HEK293 (cell line): ENCODE measurements around the gene SDC1.
"Not testable (repeated sequence)": the region's sequence is repeated elsewhere in the genome, so short reads cannot be mapped to it uniquely, and the experiment has no call there.

ENCODE experiments used
- CTCF ChIA-PET: fragments of 350-600 bp; formaldehyde crosslinking; extraction: SDS; loops from one replicate; lab custom pipeline; 2021; ENCODE audit warnings: antibody characterized with exemption; lab: Yijun Ruan, JAX
- POLR2A ChIA-PET: fragments of 300-600 bp; formaldehyde crosslinking; extraction: SDS; loops from one replicate; lab custom pipeline; 2020; ENCODE audit warnings: antibody characterized with exemption, inconsistent platforms; lab: Yijun Ruan, JAX
- H3K27ac ChIP-seq: fragments of 200-500 bp; sonication (Bioruptor generic); 2 replicates; pipeline ENCODE4 v1.5.1; 2014; ENCODE audit warnings: low read depth, low read length, control low read depth, inconsistent platforms; ENCODE audit errors: extremely low read depth
- H3K36me3 ChIP-seq, 2 experiments: fragments of 200-500 bp in 1 of 2; sonication (Bioruptor generic) in 1 of 2; 1 replicate in 1 of 2; 2 replicates in 1 of 2; pipeline ENCODE4 v1.5.1; 2014 to 2017; ENCODE audit warnings: inconsistent platforms in 2 of 2, low read length in 2 of 2; ENCODE audit not compliant: control insufficient read depth in 2 of 2, insufficient read depth in 1 of 2
- H3K4me1 ChIP-seq: fragments of 200-500 bp; sonication (Bioruptor generic); 2 replicates; pipeline ENCODE4 v1.5.1; 2014; ENCODE audit warnings: mild to moderate bottlenecking, low read length, inconsistent platforms; ENCODE audit not compliant: control insufficient read depth, insufficient read depth
- H3K4me3 ChIP-seq: 2 replicates; pipeline ENCODE4 v1.5.1; 2011; ENCODE audit warnings: low read depth, mild to moderate bottlenecking, control low read depth, low read length, moderate library complexity
- H3K9me3 ChIP-seq: fragments of 200-500 bp; sonication (Bioruptor generic); 2 replicates; pipeline ENCODE4 v1.5.1; 2014; ENCODE audit warnings: low read depth, low read length, inconsistent platforms; ENCODE audit not compliant: control insufficient read depth, insufficient read depth
- HOXD13 ChIP-seq: sonication (generic); formaldehyde crosslinking; IDR thresholded peaks from 2 replicates; pipeline ENCODE4 v1.8.0; 2022; ENCODE audit warnings: missing genetic modification reagents, borderline replicate concordance
- YY2 ChIP-seq: fragments of 450-650 bp; formaldehyde crosslinking; IDR thresholded peaks from 2 replicates; pipeline ENCODE4 v1.5.1; 2016; ENCODE audit warnings: missing biosample characterization, missing genetic modification characterization
- ZNF138 ChIP-seq: fragments of 450-650 bp; formaldehyde crosslinking; IDR thresholded peaks from 2 replicates; pipeline ENCODE4 v1.5.1; 2016; ENCODE audit warnings: missing biosample characterization, missing genetic modification characterization, borderline replicate concordance
- ZNF140 ChIP-seq: fragments of 450-650 bp; formaldehyde crosslinking; IDR thresholded peaks from 2 replicates; pipeline ENCODE4 v1.5.1; 2016; ENCODE audit warnings: missing biosample characterization, missing genetic modification characterization
- ZNF248 ChIP-seq: fragments of 450-650 bp; formaldehyde crosslinking; IDR thresholded peaks from 2 replicates; pipeline ENCODE4 v1.5.1; 2017; ENCODE audit warnings: missing biosample characterization, missing genetic modification characterization
- ZNF341 ChIP-seq: fragments of 450-650 bp; formaldehyde crosslinking; IDR thresholded peaks from 2 replicates; pipeline ENCODE4; 2016; ENCODE audit warnings: low read depth, missing biosample characterization, missing genetic modification characterization
- ZNF354C ChIP-seq: fragments of 450-650 bp; formaldehyde crosslinking; IDR thresholded peaks from 2 replicates; pipeline ENCODE4 v1.5.1; 2016; ENCODE audit warnings: missing biosample characterization, missing genetic modification characterization, low read depth, borderline replicate concordance
- ZNF394 ChIP-seq: fragments of 450-650 bp; formaldehyde crosslinking; IDR thresholded peaks from 2 replicates; pipeline ENCODE4 v1.5.1; 2016; ENCODE audit warnings: missing biosample characterization, missing genetic modification characterization, mild to moderate bottlenecking, moderate library complexity, borderline replicate concordance
- ZNF530 ChIP-seq: fragments of 450-650 bp; formaldehyde crosslinking; IDR thresholded peaks from 2 replicates; pipeline ENCODE4 v1.5.1; 2016; ENCODE audit warnings: low read depth, missing biosample characterization, missing genetic modification characterization
- ZNF626 ChIP-seq: fragments of 450-650 bp; sonication (Bioruptor Pico); formaldehyde crosslinking; IDR thresholded peaks from 2 replicates; pipeline ENCODE4 v1.5.1; 2018; ENCODE audit warnings: missing biosample characterization, missing genetic modification characterization, inconsistent platforms
- ZNF777 ChIP-seq: fragments of 450-650 bp; formaldehyde crosslinking; IDR thresholded peaks from 2 replicates; pipeline ENCODE4 v1.5.1; 2017; ENCODE audit warnings: missing biosample characterization, missing genetic modification characterization, borderline replicate concordance
- ZNF791 ChIP-seq: fragments of 450-650 bp; formaldehyde crosslinking; IDR thresholded peaks from 2 replicates; pipeline ENCODE4 v1.5.1; 2016; ENCODE audit warnings: missing biosample characterization, missing genetic modification characterization
- ZNF837 ChIP-seq: fragments of 450-650 bp; formaldehyde crosslinking; IDR thresholded peaks from 2 replicates; pipeline ENCODE4 v1.5.1; 2016; ENCODE audit warnings: missing biosample characterization, missing genetic modification characterization
- TF ChIP-seq, protein P1 (sequence below): fragments of 450-650 bp; formaldehyde crosslinking; IDR thresholded peaks from 2 replicates; pipeline ENCODE4 v1.5.1; 2016; ENCODE audit warnings: missing biosample characterization, missing genetic modification characterization
- TF ChIP-seq, protein P2 (sequence below): fragments of 450-650 bp; IDR thresholded peaks from 2 replicates; pipeline ENCODE4 v1.5.1; 2018; ENCODE audit warnings: missing biosample characterization, missing genetic modification characterization
- TF ChIP-seq, protein P3 (sequence below): fragments of 450-650 bp; formaldehyde crosslinking; IDR thresholded peaks from 2 replicates; pipeline ENCODE4 v1.5.1; 2016; ENCODE audit warnings: missing biosample characterization, missing genetic modification characterization
- TF ChIP-seq, protein P4 (sequence below): fragments of 450-650 bp; formaldehyde crosslinking; IDR thresholded peaks from 2 replicates; pipeline ENCODE4 v1.5.1; 2017; ENCODE audit warnings: missing biosample characterization, missing genetic modification characterization
- TF ChIP-seq, protein P5 (sequence below): fragments of 450-650 bp; formaldehyde crosslinking; IDR thresholded peaks from 2 replicates; pipeline ENCODE4 v1.5.1; 2016; ENCODE audit warnings: missing biosample characterization, missing genetic modification characterization
- TF ChIP-seq, protein P6 (sequence below): fragments of 450-650 bp; formaldehyde crosslinking; IDR thresholded peaks from 2 replicates; pipeline ENCODE4 v1.5.1; 2017; ENCODE audit warnings: missing biosample characterization, mild to moderate bottlenecking, missing genetic modification characterization, moderate library complexity

Gene SDC1

DNA sequence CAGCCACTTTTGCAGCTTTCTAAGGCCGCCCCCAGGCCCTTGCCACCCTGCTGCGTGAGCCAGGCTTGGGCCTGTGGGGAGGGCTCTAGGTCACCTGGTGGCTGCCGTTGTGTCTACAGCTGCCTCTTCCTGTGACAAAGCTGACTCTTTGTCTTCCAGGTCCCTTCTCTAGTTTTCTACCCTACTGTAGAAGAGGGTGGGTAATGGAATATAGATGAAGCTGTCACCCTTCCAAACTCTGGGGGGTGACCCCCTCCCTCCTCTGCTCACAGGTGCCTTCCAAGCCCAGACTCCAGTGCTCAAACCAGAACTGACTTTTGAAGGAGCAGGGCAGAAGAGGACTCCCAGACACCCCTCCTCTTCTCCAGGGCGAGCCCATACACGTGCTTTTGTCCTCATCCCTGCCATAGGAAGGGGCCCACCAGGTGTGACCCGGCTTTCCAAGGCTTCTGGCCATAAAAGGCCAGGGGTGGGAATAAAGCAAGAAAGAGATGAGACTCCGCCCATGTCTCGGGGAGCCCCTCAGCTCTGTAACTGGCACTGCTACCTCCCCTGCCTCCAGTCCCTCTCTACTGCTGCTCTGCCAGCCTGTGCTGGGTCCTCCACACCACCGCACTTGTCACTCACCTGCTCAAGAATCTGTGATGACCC lies 17.9 kb upstream of the SDC1 start:
- TF ChIP-seq ZNF837 (tag by site-specific recombination), result no peak
- TF ChIP-seq ZNF394, result no peak
- TF ChIP-seq HOXD13, result no peak
- TF ChIP-seq, protein P1, sequence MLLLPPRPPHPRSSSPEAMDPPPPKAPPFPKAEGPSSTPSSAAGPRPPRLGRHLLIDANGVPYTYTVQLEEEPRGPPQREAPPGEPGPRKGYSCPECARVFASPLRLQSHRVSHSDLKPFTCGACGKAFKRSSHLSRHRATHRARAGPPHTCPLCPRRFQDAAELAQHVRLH, result no peak
- no peak for TF ChIP-seq ZNF777
- no peak for TF ChIP-seq ZNF140 (tag by site-specific recombination)
- TF ChIP-seq, protein P2, sequence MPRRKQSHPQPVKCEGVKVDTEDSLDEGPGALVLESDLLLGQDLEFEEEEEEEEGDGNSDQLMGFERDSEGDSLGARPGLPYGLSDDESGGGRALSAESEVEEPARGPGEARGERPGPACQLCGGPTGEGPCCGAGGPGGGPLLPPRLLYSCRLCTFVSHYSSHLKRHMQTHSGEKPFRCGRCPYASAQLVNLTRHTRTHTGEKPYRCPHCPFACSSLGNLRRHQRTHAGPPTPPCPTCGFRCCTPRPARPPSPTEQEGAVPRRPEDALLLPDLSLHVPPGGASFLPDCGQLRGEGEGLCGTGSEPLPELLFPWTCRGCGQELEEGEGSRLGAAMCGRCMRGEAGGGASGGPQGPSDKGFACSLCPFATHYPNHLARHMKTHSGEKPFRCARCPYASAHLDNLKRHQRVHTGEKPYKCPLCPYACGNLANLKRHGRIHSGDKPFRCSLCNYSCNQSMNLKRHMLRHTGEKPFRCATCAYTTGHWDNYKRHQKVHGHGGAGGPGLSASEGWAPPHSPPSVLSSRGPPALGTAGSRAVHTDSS, result no peak
- TF ChIP-seq, protein P3, sequence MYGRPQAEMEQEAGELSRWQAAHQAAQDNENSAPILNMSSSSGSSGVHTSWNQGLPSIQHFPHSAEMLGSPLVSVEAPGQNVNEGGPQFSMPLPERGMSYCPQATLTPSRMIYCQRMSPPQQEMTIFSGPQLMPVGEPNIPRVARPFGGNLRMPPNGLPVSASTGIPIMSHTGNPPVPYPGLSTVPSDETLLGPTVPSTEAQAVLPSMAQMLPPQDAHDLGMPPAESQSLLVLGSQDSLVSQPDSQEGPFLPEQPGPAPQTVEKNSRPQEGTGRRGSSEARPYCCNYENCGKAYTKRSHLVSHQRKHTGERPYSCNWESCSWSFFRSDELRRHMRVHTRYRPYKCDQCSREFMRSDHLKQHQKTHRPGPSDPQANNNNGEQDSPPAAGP (tag by site-specific recombination), result no peak
- no peak for TF ChIP-seq ZNF791
- POLR2A ChIA-PET, result no interaction called here
- no peak overlapping the region for H3K4me3 ChIP-seq
- no peak overlapping the region for H3K27ac ChIP-seq
- CTCF ChIA-PET, result interaction anchor here (0.6 to 0.9 kb wide), 3 partner anchors 17 to 391 kb away, joined by 3 to 4 read pairs (median 3); no protein-coding TSS in a partner anchor
- H3K4me1 ChIP-seq, result no peaks in the 10 kb centered on the region
- H3K9me3 ChIP-seq, result no peaks in the 10 kb centered on the region
- H3K36me3 ChIP-seq, result peaks cover 7 to 18% of the 10 kb centered on the region in 2 experiments; a peak in 2 of 3 replicates

DNA sequence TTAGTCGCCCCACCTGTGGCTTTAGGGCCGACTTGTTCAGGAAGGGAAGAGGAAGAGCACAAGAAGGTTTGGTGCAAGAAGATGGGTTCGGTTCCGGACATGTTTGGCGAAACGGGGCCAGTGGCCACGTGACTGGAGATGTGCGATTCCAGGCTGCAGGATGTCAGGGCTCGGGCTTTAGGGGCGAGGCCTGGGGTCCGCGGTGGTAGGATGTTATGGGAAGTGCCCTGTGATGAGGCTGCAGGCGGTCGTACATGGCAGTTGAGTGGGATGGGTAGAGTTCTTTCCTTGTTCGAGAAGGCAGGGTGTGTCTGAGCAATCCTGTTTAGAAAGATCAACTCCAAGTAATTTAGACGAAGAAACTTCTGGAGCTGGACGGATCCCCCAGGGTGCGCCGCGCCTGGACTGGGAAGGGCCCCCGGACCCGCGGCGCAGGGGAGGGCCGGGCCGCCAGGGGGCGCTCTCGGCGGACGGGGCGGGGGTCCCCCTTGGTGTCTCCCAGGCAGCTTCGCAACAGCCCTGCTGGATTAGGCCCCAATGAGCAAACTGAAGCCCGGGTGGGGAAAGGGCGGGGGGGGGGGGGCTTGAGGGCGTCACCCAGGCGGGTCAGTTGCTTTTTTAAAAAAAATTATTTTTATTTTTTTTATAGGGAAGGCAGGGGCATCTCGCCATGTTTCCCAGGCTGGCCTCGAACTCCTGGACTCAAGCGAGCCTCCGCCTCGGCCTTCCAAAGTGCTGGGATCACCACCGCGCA lies 17.2 kb upstream of the SDC1 start:
- POLR2A ChIA-PET, result no interaction called here

DNA sequence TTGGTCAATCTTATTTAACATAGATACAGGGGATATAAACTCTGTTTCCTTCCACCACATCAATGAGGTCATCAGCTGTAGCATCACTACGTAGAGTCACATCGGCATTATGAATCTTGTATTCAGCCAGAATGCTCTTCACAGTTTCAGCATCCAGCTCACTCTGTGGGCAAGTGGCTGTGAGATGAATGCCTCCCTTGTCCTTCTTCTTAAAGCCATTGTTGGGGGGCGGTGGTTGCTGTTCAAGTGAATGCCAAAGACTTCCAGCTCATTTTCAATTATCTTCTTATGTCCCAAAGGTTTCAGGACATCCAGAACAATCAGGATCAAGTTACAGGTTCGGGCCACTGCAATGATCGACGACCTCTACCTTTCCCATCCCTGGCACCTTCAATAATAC lies 15.4 kb upstream of the SDC1 start:
- H3K4me1 ChIP-seq, H3K4me3 ChIP-seq, POLR2A ChIA-PET, H3K27ac ChIP-seq, H3K36me3 ChIP-seq, H3K9me3 ChIP-seq: not testable (repeated sequence)
- CTCF ChIA-PET, result interaction anchor here (1.3 kb wide), 1 partner anchor 225 kb away, joined by 4 read pairs; no protein-coding TSS in a partner anchor

More for the DNA sequence above, 17.2 kb upstream of the SDC1 start:
- H3K4me1 ChIP-seq, result no peaks in the 10 kb centered on the region
- no peak overlapping the region for H3K4me3 ChIP-seq
- no peaks in the 10 kb centered on the region for H3K9me3 ChIP-seq
- CTCF ChIA-PET, result interaction anchor here (0.6 to 0.9 kb wide), 3 partner anchors 18 to 391 kb away, joined by 3 to 4 read pairs (median 3); no protein-coding TSS in a partner anchor
- TF ChIP-seq YY2 (tag by site-specific recombination) (no peak), ZNF626 (tag by site-specific recombination) (no peak), ZNF248 (no peak), ZNF341 (tag by site-specific recombination) (no peak), ZNF530 (tag by site-specific recombination) (no peak), ZNF354C (tag by site-specific recombination) (no peak), ZNF791 (no peak), ZNF138 (tag by site-specific recombination) (no peak)
- TF ChIP-seq, protein P4, sequence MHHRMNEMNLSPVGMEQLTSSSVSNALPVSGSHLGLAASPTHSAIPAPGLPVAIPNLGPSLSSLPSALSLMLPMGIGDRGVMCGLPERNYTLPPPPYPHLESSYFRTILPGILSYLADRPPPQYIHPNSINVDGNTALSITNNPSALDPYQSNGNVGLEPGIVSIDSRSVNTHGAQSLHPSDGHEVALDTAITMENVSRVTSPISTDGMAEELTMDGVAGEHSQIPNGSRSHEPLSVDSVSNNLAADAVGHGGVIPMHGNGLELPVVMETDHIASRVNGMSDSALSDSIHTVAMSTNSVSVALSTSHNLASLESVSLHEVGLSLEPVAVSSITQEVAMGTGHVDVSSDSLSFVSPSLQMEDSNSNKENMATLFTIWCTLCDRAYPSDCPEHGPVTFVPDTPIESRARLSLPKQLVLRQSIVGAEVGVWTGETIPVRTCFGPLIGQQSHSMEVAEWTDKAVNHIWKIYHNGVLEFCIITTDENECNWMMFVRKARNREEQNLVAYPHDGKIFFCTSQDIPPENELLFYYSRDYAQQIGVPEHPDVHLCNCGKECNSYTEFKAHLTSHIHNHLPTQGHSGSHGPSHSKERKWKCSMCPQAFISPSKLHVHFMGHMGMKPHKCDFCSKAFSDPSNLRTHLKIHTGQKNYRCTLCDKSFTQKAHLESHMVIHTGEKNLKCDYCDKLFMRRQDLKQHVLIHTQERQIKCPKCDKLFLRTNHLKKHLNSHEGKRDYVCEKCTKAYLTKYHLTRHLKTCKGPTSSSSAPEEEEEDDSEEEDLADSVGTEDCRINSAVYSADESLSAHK (tag by site-specific recombination), result no peak
- TF ChIP-seq, protein P5, sequence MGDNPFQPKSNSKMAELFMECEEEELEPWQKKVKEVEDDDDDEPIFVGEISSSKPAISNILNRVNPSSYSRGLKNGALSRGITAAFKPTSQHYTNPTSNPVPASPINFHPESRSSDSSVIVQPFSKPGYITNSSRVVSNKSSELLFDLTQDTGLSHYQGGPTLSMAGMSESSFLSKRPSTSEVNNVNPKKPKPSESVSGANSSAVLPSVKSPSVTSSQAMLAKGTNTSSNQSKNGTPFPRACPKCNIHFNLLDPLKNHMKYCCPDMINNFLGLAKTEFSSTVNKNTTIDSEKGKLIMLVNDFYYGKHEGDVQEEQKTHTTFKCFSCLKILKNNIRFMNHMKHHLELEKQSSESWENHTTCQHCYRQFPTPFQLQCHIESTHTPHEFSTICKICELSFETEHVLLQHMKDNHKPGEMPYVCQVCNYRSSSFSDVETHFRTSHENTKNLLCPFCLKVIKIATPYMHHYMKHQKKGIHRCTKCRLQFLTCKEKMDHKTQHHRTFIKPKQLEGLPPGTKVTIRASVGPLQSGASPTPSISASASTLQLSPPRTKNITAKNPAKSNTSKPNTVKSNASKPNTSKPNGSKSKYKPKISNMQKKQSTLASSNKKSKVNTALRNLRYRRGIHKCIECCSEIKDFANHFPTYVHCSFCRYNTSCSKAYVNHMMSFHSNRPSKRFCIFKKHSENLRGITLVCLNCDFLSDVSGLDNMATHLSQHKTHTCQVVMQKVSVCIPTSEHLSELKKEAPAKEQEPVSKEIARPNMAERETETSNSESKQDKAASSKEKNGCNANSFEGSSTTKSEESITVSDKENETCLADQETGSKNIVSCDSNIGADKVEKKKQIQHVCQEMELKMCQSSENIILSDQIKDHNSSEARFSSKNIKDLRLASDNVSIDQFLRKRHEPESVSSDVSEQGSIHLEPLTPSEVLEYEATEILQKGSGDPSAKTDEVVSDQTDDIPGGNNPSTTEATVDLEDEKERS (tag by site-specific recombination), result no peak
- TF ChIP-seq, protein P6, sequence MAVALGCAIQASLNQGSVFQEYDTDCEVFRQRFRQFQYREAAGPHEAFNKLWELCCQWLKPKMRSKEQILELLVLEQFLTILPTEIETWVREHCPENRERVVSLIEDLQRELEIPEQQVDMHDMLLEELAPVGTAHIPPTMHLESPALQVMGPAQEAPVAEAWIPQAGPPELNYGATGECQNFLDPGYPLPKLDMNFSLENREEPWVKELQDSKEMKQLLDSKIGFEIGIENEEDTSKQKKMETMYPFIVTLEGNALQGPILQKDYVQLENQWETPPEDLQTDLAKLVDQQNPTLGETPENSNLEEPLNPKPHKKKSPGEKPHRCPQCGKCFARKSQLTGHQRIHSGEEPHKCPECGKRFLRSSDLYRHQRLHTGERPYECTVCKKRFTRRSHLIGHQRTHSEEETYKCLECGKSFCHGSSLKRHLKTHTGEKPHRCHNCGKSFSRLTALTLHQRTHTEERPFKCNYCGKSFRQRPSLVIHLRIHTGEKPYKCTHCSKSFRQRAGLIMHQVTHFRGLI (tag by site-specific recombination), result no peak
- H3K27ac ChIP-seq, result no peak overlapping the region
- peaks cover 4 to 11% of the 10 kb centered on the region in 2 experiments; a peak in 2 of 3 replicates for H3K36me3 ChIP-seq
